Adrenal gland (tissue), 5 donors: ENCODE data around the gene SLC44A2.
"Not testable (repeated sequence)": the region's sequence is repeated elsewhere in the genome, so short reads cannot be mapped to it uniquely, and the experiment has no call there.

Source experiments
- POLR2A ChIP-seq, 2 donors: fragments of 450-650 bp; IDR thresholded peaks; one replicate each; pipeline ENCODE4 v1.6.1; 2017; ENCODE audit warnings: antibody characterized with exemption in 2 of 2, mild to moderate bottlenecking in 2 of 2, moderate library complexity in 1 of 2
- TF ChIP-seq, protein P1 (sequence below), 6 experiments: fragments of 450-650 bp in 4 of 6; fragments of 200-600 bp in 2 of 6; sonication (generic) in 1 of 6; IDR thresholded peaks; 1 replicate in 5 of 6; 2 replicates in 1 of 6; pipeline versions ENCODE4 v1.5.1 to v1.8.0; 2016 to 2021; ENCODE audit warnings: antibody characterized with exemption in 6 of 6, mild to moderate bottlenecking in 2 of 6, moderate library complexity in 1 of 6
- donor health status: DM: no; HTN: no; CAD: no.

DNA sequence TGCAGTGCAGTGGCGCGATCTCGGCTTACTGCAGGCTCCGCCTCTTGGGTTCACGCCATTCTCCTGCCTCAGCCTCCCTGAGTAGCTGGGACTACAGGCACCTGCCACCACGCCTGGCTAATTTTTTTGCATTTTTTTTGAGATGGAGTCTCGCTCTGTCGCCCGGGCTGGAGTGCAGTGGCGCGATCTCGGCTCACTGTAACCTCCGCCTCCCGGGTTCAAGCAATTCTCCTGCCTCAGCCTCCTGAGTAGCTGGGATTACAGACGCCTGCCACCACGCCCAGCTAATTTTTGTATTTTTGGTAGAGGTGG lies 37.9 kb downstream of the SLC44A2 start:
- TF ChIP-seq, protein P1, sequence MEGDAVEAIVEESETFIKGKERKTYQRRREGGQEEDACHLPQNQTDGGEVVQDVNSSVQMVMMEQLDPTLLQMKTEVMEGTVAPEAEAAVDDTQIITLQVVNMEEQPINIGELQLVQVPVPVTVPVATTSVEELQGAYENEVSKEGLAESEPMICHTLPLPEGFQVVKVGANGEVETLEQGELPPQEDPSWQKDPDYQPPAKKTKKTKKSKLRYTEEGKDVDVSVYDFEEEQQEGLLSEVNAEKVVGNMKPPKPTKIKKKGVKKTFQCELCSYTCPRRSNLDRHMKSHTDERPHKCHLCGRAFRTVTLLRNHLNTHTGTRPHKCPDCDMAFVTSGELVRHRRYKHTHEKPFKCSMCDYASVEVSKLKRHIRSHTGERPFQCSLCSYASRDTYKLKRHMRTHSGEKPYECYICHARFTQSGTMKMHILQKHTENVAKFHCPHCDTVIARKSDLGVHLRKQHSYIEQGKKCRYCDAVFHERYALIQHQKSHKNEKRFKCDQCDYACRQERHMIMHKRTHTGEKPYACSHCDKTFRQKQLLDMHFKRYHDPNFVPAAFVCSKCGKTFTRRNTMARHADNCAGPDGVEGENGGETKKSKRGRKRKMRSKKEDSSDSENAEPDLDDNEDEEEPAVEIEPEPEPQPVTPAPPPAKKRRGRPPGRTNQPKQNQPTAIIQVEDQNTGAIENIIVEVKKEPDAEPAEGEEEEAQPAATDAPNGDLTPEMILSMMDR (IDR thresholded peaks at IDR 0.05), result not testable (repeated sequence)
- not testable (repeated sequence) for TF ChIP-seq POLR2A (IDR thresholded peaks at IDR 0.05)
